K562 (cell line): ENCODE results near the gene SHLD2. TPM values are rescaled to one million over a fixed set of nuclear protein-coding genes. Genes with fewer than 3 reads are reported as not detected.
"Not testable (repeated sequence)": the region's sequence is repeated elsewhere in the genome, so short reads cannot be mapped to it uniquely, and the experiment has no call there.

Source experiments
- ATAC-seq: fragments of 200-7000 bp; cut with Tn5 transposase; 3 replicates; pipeline ENCODE4 v1.9.1; 2020; ENCODE audit warnings: moderate library complexity
- BruUV-seq: library from RNA; stranded (reverse); fragments of 400-500 nt; replicated peaks from 2 replicates; lab custom pipeline; 2021; lab: Mats Ljungman, UMichigan
- CTCF ChIA-PET: fragments of 300-600 bp; formaldehyde crosslinking; extraction: SDS; loops from one replicate; lab custom pipeline; 2021; ENCODE audit warnings: low intra/inter-chr PET ratio; lab: Yijun Ruan, JAX
- POLR2A ChIA-PET: fragments of 300-600, 350-650 bp; sonication (Branson Sonifier 250); formaldehyde crosslinking; extraction: SDS; loops from one replicate; lab custom pipeline; 2021; ENCODE audit warnings: antibody characterized with exemption, inconsistent platforms; lab: Yijun Ruan, JAX
- DNase-seq, 4 experiments: peaks; one replicate each; pipeline versions ENCODE4 v3.0.0 to v3.0.0-alpha.2; 2011 to 2018; ENCODE audit warnings: low spot score in 3 of 4, mixed read lengths in 3 of 4; ENCODE audit errors: extremely low read depth in 1 of 4
- FAIRE-seq: peaks from 2 replicates; lab custom pipeline; 2011; peaks lifted over from hg19 to GRCh38; lab: Jason Lieb, UNC
- H2AFZ ChIP-seq: 2 replicates; pipeline ENCODE4 v1.6.0; 2011; ENCODE audit warnings: low read depth, low read length, control low read depth, inconsistent platforms
- H3K27ac ChIP-seq: fragments of 200-600 bp; 3 replicates; pipeline ENCODE4 v1.8.0; 2011; ENCODE audit warnings: low read depth, mild to moderate bottlenecking, control low read depth, inconsistent platforms, low read length, moderate library complexity, mixed read lengths; ENCODE audit errors: extremely low read depth
- H3K27me3 ChIP-seq, 2 experiments: fragments of 300-600 bp in 1 of 2; 2 replicates in 1 of 2; 3 replicates in 1 of 2; pipeline versions ENCODE4 v1.6.0 to v1.8.0; 2011; ENCODE audit warnings: inconsistent platforms in 2 of 2, low read length in 2 of 2, mild to moderate bottlenecking in 1 of 2, mixed read lengths in 1 of 2, moderate library complexity in 1 of 2; ENCODE audit not compliant: control insufficient read depth in 2 of 2, insufficient read depth in 2 of 2
- H3K36me3 ChIP-seq: fragments of 300-600 bp; 3 replicates; pipeline ENCODE4 v1.8.0; 2011; ENCODE audit warnings: mild to moderate bottlenecking, low read length, inconsistent platforms; ENCODE audit not compliant: control insufficient read depth, insufficient read depth
- H3K4me1 ChIP-seq, 2 experiments: fragments of 200-600 bp in 1 of 2; replicated peaks in 1 of 2; 2 replicates in 1 of 2; 3 replicates in 1 of 2; pipeline versions ENCODE4 v1.5.1 to v1.8.0; 2011; ENCODE audit warnings: inconsistent platforms in 2 of 2, low read length in 2 of 2, mild to moderate bottlenecking in 1 of 2, mixed read lengths in 1 of 2, moderate library complexity in 1 of 2; ENCODE audit not compliant: control insufficient read depth in 2 of 2, insufficient read depth in 2 of 2
- H3K4me2 ChIP-seq: 2 replicates; pipeline ENCODE4 v1.6.1; 2011; ENCODE audit warnings: low read length, control low read depth, inconsistent platforms, mixed read lengths; ENCODE audit not compliant: insufficient read depth
- H3K4me3 ChIP-seq: fragments of 200-600 bp; sonication (generic), shearing (Covaris generic); 2 replicates; pipeline ENCODE4 v1.5.1; 2016; ENCODE audit warnings: control low read depth, inconsistent platforms
- H3K79me2 ChIP-seq: fragments of 200-600 bp; 3 replicates; pipeline ENCODE4 v1.8.0; 2011; ENCODE audit warnings: low read length, inconsistent platforms; ENCODE audit not compliant: control insufficient read depth, insufficient read depth
- H3K9ac ChIP-seq, 2 experiments: 2 replicates each; pipeline versions ENCODE4 v1.6.0 to v1.6.1; 2011; ENCODE audit warnings: low read depth in 2 of 2, low read length in 2 of 2, control low read depth in 1 of 2, inconsistent platforms in 1 of 2, mild to moderate bottlenecking in 1 of 2, mixed read lengths in 1 of 2; ENCODE audit not compliant: insufficient read depth in 1 of 2
- H3K9me1 ChIP-seq: one replicate; pipeline ENCODE4 v1.6.0; 2011; ENCODE audit warnings: inconsistent platforms, mild to moderate bottlenecking, low read length, moderate library complexity; ENCODE audit not compliant: control insufficient read depth, insufficient read depth
- H3K9me3 ChIP-seq: replicated peaks from 2 replicates; pipeline ENCODE4 v1.5.1; 2011; ENCODE audit warnings: low read depth, low read length, inconsistent platforms; ENCODE audit not compliant: control insufficient read depth, insufficient read depth
- H4K20me1 ChIP-seq: replicated peaks from 2 replicates; pipeline ENCODE4 v1.6.1; 2011; ENCODE audit warnings: low read length, inconsistent platforms, mixed read lengths; ENCODE audit not compliant: control insufficient read depth, insufficient read depth
- EWSR1 ChIP-seq: fragments of 450-650 bp; IDR thresholded peaks from 2 replicates; pipeline ENCODE4 v1.6.1; 2018; ENCODE audit warnings: borderline replicate concordance, mild to moderate bottlenecking, low read depth, moderate library complexity; ENCODE audit not compliant: partially characterized antibody
- HDAC6 ChIP-seq: IDR thresholded peaks from 2 replicates; pipeline ENCODE4 v1.6.1; 2012; ENCODE audit warnings: low read depth, mild to moderate bottlenecking, control low read depth, inconsistent platforms, low read length, moderate library complexity
- IRF2 ChIP-seq: sonication (generic); formaldehyde crosslinking; IDR thresholded peaks from 2 replicates; pipeline ENCODE4 v1.8.1; 2022; ENCODE audit warnings: mild to moderate bottlenecking, missing genetic modification reagents
- NCOA2 ChIP-seq, 2 experiments: fragments of 450-650 bp; IDR thresholded peaks; 2 replicates each; pipeline ENCODE4 v1.6.1; 2018; ENCODE audit warnings: mild to moderate bottlenecking in 2 of 2, moderate library complexity in 1 of 2; ENCODE audit not compliant: partially characterized antibody in 2 of 2
- SMAD2 ChIP-seq: fragments of 150-350 bp; IDR thresholded peaks from 2 replicates; pipeline ENCODE4 v1.6.1; 2014; ENCODE audit warnings: low read depth, mild to moderate bottlenecking, low read length
- ZNF121 ChIP-seq: sonication (generic); formaldehyde crosslinking; conservative IDR thresholded peaks from 2 replicates; pipeline ENCODE4 v1.8.0; 2022; ENCODE audit warnings: missing genetic modification reagents
- ZNF778 ChIP-seq: fragments of 450-650 bp; formaldehyde crosslinking; IDR thresholded peaks from 2 replicates; pipeline ENCODE4 v1.4.0; 2020; ENCODE audit warnings: mild to moderate bottlenecking, moderate library complexity
- WGBS: fragments of 100-300 bp; shearing (Covaris generic); methylation state at CpG from one replicate; pipeline ENCODE4 v1.1.6; 2016; ENCODE audit warnings: low coverage, mixed read lengths; ENCODE audit not compliant: insufficient coverage; ENCODE audit errors: missing lambda C conversion rate; 5-methylcytosine and 5-hydroxymethylcytosine counted together
- in situ Hi-C: fragments of 300-500 bp; cut with MboI; formaldehyde crosslinking; loops from 4 replicates; pipeline ENCODE4 v1.15.0; 2018; ENCODE audit warnings: inconsistent platforms, mixed read lengths
- intact Hi-C: fragments of 100-400 bp; cut with micrococcal nuclease; formaldehyde crosslinking; loops from 2 replicates; pipeline ENCODE4 v1.14.2; 2022
- polyA plus RNA-seq, 8 experiments: library from polyadenylated mRNA; depleted of rRNA in 4 of 8; stranded (reverse) in 5 of 8; unstranded in 3 of 8; fragments of >200 nt; fragmentation: Nextera tagmentation in 2 of 8; fragmentation: Illumina TruSeq in 1 of 8; extraction: Ambion mirVana in 2 of 8; extraction: Trizol in 1 of 8; gene quantifications; 2 replicates each; pipeline versions ENCODE4 v1.2.1 to v1.2.3, GENCODE V29; 2011 to 2014; ENCODE audit warnings: inconsistent platforms in 1 of 8, missing spikeins in 1 of 8
- total RNA-seq, 7 experiments: library from RNA; depleted of rRNA in 6 of 7; stranded (reverse); fragments of >200 nt in 6 of 7; fragmentation: Illumina TruSeq in 2 of 7; extraction: Trizol in 2 of 7; gene quantifications; 2 replicates each; pipeline versions ENCODE4 v1.2.1 to v1.2.3, GENCODE V29; 2011 to 2021; ENCODE audit warnings: low replicate concordance in 1 of 7
- TF ChIP-seq, protein P1 (sequence below): fragments of 250-450 bp; sonication (Bioruptor Pico); IDR thresholded peaks from 2 replicates; pipeline ENCODE4 v1.9.0; 2021; ENCODE audit warnings: mild to moderate bottlenecking, inconsistent platforms
- TF ChIP-seq, protein P2 (sequence below), 2 experiments: fragments of 450-650 bp in 1 of 2; sonication (generic) in 1 of 2; formaldehyde crosslinking in 1 of 2; IDR thresholded peaks; 2 replicates each; pipeline versions ENCODE4 v1.7.1 to v1.9.0; 2016 to 2022; ENCODE audit warnings: inconsistent platforms in 1 of 2, mild to moderate bottlenecking in 1 of 2, missing genetic modification reagents in 1 of 2

Gene SHLD2
- total and polyA plus RNA-seq, 9 of the 15 experiments (the other 6 are each of a cell fraction or from before 2014, with no cell fraction given), result 21.6 to 51.2 (median 39.4) TPM

GRCh38 chr10:87072449-87072848 is 22.6 kb upstream of the SHLD2 start (continued):
- TF ChIP-seq, protein P1, sequence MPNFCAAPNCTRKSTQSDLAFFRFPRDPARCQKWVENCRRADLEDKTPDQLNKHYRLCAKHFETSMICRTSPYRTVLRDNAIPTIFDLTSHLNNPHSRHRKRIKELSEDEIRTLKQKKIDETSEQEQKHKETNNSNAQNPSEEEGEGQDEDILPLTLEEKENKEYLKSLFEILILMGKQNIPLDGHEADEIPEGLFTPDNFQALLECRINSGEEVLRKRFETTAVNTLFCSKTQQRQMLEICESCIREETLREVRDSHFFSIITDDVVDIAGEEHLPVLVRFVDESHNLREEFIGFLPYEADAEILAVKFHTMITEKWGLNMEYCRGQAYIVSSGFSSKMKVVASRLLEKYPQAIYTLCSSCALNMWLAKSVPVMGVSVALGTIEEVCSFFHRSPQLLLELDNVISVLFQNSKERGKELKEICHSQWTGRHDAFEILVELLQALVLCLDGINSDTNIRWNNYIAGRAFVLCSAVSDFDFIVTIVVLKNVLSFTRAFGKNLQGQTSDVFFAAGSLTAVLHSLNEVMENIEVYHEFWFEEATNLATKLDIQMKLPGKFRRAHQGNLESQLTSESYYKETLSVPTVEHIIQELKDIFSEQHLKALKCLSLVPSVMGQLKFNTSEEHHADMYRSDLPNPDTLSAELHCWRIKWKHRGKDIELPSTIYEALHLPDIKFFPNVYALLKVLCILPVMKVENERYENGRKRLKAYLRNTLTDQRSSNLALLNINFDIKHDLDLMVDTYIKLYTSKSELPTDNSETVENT, result no peak
- TF ChIP-seq SMAD2 (no peak), IRF2 (CRISPR knock-in tag) (no peak), NCOA2 (IDR thresholded peaks at IDR 0.05; ENCODE audit: partially characterized antibody in 2 of 2) (no peak), EWSR1 (no peak), ZNF778 (no peak), HDAC6 (no peak), ZNF121 (CRISPR knock-in tag) (no peak)
- TF ChIP-seq, protein P2, sequence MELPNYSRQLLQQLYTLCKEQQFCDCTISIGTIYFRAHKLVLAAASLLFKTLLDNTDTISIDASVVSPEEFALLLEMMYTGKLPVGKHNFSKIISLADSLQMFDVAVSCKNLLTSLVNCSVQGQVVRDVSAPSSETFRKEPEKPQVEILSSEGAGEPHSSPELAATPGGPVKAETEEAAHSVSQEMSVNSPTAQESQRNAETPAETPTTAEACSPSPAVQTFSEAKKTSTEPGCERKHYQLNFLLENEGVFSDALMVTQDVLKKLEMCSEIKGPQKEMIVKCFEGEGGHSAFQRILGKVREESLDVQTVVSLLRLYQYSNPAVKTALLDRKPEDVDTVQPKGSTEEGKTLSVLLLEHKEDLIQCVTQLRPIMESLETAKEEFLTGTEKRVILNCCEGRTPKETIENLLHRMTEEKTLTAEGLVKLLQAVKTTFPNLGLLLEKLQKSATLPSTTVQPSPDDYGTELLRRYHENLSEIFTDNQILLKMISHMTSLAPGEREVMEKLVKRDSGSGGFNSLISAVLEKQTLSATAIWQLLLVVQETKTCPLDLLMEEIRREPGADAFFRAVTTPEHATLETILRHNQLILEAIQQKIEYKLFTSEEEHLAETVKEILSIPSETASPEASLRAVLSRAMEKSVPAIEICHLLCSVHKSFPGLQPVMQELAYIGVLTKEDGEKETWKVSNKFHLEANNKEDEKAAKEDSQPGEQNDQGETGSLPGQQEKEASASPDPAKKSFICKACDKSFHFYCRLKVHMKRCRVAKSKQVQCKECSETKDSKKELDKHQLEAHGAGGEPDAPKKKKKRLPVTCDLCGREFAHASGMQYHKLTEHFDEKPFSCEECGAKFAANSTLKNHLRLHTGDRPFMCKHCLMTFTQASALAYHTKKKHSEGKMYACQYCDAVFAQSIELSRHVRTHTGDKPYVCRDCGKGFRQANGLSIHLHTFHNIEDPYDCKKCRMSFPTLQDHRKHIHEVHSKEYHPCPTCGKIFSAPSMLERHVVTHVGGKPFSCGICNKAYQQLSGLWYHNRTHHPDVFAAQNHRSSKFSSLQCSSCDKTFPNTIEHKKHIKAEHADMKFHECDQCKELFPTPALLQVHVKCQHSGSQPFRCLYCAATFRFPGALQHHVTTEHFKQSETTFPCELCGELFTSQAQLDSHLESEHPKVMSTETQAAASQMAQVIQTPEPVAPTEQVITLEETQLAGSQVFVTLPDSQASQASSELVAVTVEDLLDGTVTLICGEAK (IDR thresholded peaks at IDR 0.05), result no peak
- TF ChIP-seq, protein P2 (CRISPR knock-in tag; IDR thresholded peaks at IDR 0.05), result no peak

DNA sequence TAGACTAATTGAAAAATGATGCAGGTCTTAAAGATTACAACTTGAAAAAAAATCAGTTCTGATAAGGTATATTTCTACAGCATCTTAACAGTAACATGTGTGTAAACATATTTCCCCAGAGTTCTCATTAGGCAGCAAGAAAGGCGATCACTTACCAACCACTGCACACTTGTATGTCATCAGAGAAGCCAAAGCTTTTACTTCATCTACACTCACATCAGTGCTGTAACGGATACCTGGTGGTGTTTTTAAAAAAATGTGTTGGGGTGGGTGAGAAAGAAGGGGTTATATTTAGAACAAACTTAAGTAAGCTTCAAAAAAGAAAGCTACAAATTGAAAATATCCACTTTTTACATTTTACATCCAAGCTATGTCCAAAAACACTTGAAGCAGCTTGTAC is 18.6 kb upstream of the SHLD2 start:
- CTCF ChIA-PET, H3K4me3 ChIP-seq, H3K9ac ChIP-seq, H3K27ac ChIP-seq, FAIRE-seq, ATAC-seq, intact Hi-C loops, H3K9me1 ChIP-seq, H3K4me2 ChIP-seq, BruUV-seq, DNase-seq, H3K9me3 ChIP-seq, H4K20me1 ChIP-seq, H3K4me1 ChIP-seq, H3K27me3 ChIP-seq, in situ Hi-C loops, H2AFZ ChIP-seq, H3K79me2 ChIP-seq: not testable (repeated sequence)
- H3K36me3 ChIP-seq, result peaks cover 26% of the 10 kb centered on the region; the same call in 1 of the 3 replicates
- POLR2A ChIA-PET, result interaction anchor here (0.6 kb wide), 1 partner anchor 73 kb away, joined by 3 read pairs; no protein-coding TSS in a partner anchor
- 95% methylated on average over 2 of the region's 2 CpGs for WGBS
